ENCODE results near the gene IGSF22.

DNA sequence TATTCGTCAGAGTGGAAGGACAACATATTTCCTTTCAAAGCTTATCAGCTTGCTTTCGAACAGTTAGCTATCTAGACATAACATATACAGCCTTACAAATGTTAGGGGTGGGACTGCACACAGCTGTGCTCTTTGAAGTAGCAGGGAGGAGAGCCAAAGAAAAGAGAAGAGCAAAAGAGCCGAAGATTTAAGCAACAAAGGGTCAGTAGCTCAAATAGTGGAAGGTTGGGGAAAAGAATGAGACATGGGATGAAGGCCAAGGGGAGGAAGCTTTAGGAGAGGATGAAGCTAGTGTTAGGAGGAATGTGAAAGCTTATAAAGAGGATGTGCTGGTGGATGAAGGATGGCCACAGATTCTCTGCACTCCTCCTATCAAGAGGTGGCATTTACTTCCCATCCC lies 31.8 kb upstream of the IGSF22 start:
- TF ChIP-seq POLR2A (IDR thresholded peaks at IDR 0.05; ENCODE audit: low read length), result no peak
- no peak for TF ChIP-seq GATA1 (IDR thresholded peaks at IDR 0.05; ENCODE audit: low read depth, low read length)

Data from erythroblast (primary cell).